Choroid plexus epithelial cell (primary cell): ENCODE results near the gene LMNTD1.

Experiments
- DNase-seq: peaks from one replicate; pipeline ENCODE4 v3.0.0-alpha.2; 2010; ENCODE audit warnings: low read depth
- H3K4me3 ChIP-seq: 2 replicates; pipeline ENCODE4 v1.5.1; 2011; ENCODE audit warnings: low read depth, mild to moderate bottlenecking, control low read depth, low read length, moderate library complexity
- CTCF ChIP-seq: conservative IDR thresholded peaks from 2 replicates; pipeline ENCODE4 v1.5.1; 2011; ENCODE audit warnings: low read depth, mild to moderate bottlenecking, control low read depth, inconsistent platforms, low read length, moderate library complexity

LMNTD1 gene

GRCh38 chr12:25469861-25470260 is 83.2 kb downstream of the LMNTD1 start:
- H3K4me3 ChIP-seq = no peak overlapping the region
- no peak for DNase-seq
- no peak for TF ChIP-seq CTCF

GRCh38 chr12:25469368-25469767 is 83.7 kb downstream of the LMNTD1 start:
- no peak for DNase-seq
- no peak overlapping the region for H3K4me3 ChIP-seq
- no peak for TF ChIP-seq CTCF

GRCh38 chr12:25463521-25463920 is 89.6 kb downstream of the LMNTD1 start:
- DNase-seq = no peak
- no peak overlapping the region for H3K4me3 ChIP-seq
- TF ChIP-seq CTCF = no peak

- no peak for TF ChIP-seq CTCF
- H3K4me3 ChIP-seq = no peak overlapping the region
- no peak for DNase-seq
Observed at GRCh38 chr12:25463005-25463404, 90.1 kb downstream of the LMNTD1 start.

- no peak for TF ChIP-seq CTCF
- no peak overlapping the region for H3K4me3 ChIP-seq
- no peak for DNase-seq
Observed at GRCh38 chr12:25459541-25459951, 93.5 kb downstream of the LMNTD1 start.

GRCh38 chr12:25458047-25458552 is 95.0 kb downstream of the LMNTD1 start:
- TF ChIP-seq CTCF = no peak
- H3K4me3 ChIP-seq = peak overlapping the region; percentile 23
- peak; percentile 90 for DNase-seq

GRCh38 chr12:25456474-25456873 is 96.6 kb downstream of the LMNTD1 start:
- no peak overlapping the region for H3K4me3 ChIP-seq
- DNase-seq = no peak
- no peak for TF ChIP-seq CTCF
